Activated naive CD4-positive, alpha-beta T cell treated with anti-CD3 and anti-CD28 coated beads, Interleukin-2, amount 50 U/mL, for 72 hours (primary cell): Measurements from ENCODE around the gene LRP6. TPM values are rescaled to one million over a fixed set of nuclear protein-coding genes. Genes with fewer than 3 reads are reported as not detected.

Experiments used
- ATAC-seq, 2 donors: fragments of 150-1000 bp; cut with Tn5 transposase; 2 replicates each; pipeline ENCODE4 v1.10.0; 2021; ENCODE audit warnings: mild to moderate bottlenecking in 2 of 2, moderate library complexity in 2 of 2
- DNase-seq, 2 donors: peaks; one replicate each; pipeline ENCODE4 v3.0.0; 2021 to 2022; ENCODE audit warnings: low spot score in 2 of 2
- H3K27ac Mint-ChIP-seq, 2 donors: one replicate each; pipeline ENCODE4 v1.8.0; 2022; ENCODE audit warnings: mild to moderate bottlenecking in 2 of 2, mixed read lengths in 2 of 2
- H3K36me3 Mint-ChIP-seq, 2 donors: one replicate each; pipeline ENCODE4 v1.8.0; 2022; ENCODE audit warnings: mixed read lengths in 2 of 2
- H3K9me3 Mint-ChIP-seq, 2 donors: one replicate each; pipeline ENCODE4 v1.8.0; 2022; ENCODE audit warnings: mixed read lengths in 2 of 2
- total RNA-seq, 2 donors: library from RNA; stranded (reverse); gene quantifications; one replicate each; pipeline ENCODE4 v1.2.3, GENCODE V29; 2022

The LRP6 gene
- total RNA-seq, 2 donors from 2014 or later = 4.1 to 5.4 TPM

GRCh38 chr12:12207746-12208145 lies 59.1 kb downstream of the LRP6 start:
- Mint-ChIP-seq H3K9me3 (no peaks in the 10 kb centered on the region), H3K27ac (no peak overlapping the region), H3K36me3 (peaks cover 0 to 6% of the 10 kb centered on the region in 2 donors)
- ATAC-seq (no peak), DNase-seq (no peak)

GRCh38 chr12:12206776-12207388 lies 60.0 kb downstream of the LRP6 start:
- Mint-ChIP-seq H3K27ac (no peak overlapping the region), H3K36me3 (peaks cover 3 to 6% of the 10 kb centered on the region in 2 donors), H3K9me3 (no peaks in the 10 kb centered on the region)
- ATAC-seq (no peak), DNase-seq (no peak)

GRCh38 chr12:12202747-12203146 lies 64.1 kb downstream of the LRP6 start:
- no peak for ATAC-seq
- Mint-ChIP-seq H3K27ac (no peak overlapping the region), H3K9me3 (peaks cover 3 to 8% of the 10 kb centered on the region in 2 donors), H3K36me3 (peaks cover 28% of the 10 kb centered on the region in 2 donors)
- no peak for DNase-seq

DNA sequence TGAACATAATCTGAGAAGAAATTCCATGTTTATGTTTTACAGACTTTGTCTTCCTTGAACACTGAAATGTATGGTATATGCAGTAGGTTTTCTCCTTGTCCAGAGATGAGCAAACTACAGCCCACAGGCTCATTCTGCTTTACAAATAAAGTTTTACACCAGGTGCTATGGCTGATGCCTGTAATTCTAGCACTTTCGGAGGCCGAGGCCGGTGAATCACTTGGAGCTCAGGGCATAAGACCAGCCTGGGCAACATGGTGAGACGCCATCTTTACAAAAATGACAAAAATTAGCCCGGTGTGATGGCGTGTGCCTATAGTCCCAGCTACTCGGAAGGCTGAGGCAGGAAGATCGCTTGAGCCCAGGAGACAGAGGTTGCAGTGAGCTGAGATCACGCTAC lies 64.7 kb downstream of the LRP6 start:
- peaks cover 5 to 10% of the 10 kb centered on the region in 2 donors for H3K9me3 Mint-ChIP-seq
- ATAC-seq (no peak), DNase-seq (no peak)
- H3K36me3 Mint-ChIP-seq = peaks cover 30 to 33% of the 10 kb centered on the region in 2 donors
- no peak overlapping the region for H3K27ac Mint-ChIP-seq

DNA sequence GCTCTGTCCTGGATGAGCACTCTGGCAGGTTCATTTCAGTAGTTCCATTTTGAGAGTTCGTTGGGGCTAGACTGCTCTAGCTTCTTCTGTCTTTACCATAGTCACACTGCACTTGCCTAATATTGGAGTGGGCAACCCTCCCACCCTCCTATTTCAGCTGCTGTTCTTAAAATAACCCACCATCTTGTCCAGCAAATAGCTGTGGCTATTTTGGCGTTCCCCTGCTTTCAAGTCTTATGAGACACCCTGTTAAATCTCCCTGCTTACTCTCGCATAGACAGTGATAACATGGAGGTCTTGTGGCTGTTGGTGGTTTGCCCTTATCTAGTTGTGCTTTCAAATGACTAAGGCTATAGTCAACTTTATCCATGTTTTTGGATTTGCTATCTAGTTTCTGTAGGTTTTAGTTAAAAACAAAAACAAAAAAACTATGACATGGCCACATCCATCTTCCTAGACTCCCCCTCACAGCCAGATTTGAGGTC lies 65.5 kb downstream of the LRP6 start:
- peaks cover 8 to 18% of the 10 kb centered on the region in 2 donors for H3K9me3 Mint-ChIP-seq
- ATAC-seq (peak; percentile 68 to 94), DNase-seq (no peak)
- peaks cover 37 to 39% of the 10 kb centered on the region in 2 donors for H3K36me3 Mint-ChIP-seq
- no peak overlapping the region for H3K27ac Mint-ChIP-seq

- DNase-seq (no peak), ATAC-seq (no peak)
- H3K9me3 Mint-ChIP-seq = peaks cover 8 to 18% of the 10 kb centered on the region in 2 donors
- peaks cover 39 to 43% of the 10 kb centered on the region in 2 donors for H3K36me3 Mint-ChIP-seq
- no peak overlapping the region for H3K27ac Mint-ChIP-seq
Observed at GRCh38 chr12:12200363-12200762, 66.5 kb downstream of the LRP6 start.

- no peak for ATAC-seq
Observed at GRCh38 chr12:12198124-12198523, 68.7 kb downstream of the LRP6 start.

DNA sequence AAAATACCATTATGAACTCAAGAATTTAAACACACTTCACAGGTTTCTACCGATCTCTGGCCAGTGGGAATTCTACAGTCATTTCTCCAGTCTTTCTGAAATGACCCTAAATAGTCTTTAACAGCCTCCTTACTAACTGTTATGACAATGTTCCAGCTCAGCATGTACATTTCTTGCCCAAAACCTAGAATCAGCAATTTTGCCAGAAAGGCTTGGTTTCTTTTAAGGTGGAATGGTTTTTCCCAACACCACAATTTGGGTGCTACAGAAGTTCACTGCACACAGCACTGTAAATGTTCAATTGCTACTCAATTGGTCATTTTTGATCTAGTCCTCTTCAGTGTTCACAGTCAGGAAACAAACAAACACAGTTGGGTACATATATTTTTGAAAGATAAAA lies 69.7 kb downstream of the LRP6 start:
- Mint-ChIP-seq H3K27ac (no peak overlapping the region), H3K9me3 (peaks cover 8 to 18% of the 10 kb centered on the region in 2 donors), H3K36me3 (peaks cover 38 to 39% of the 10 kb centered on the region in 2 donors)
- DNase-seq (no peak), ATAC-seq (no peak)

More at GRCh38 chr12:12198124-12198523, 68.7 kb downstream of the LRP6 start:
- peaks cover 8 to 18% of the 10 kb centered on the region in 2 donors for H3K9me3 Mint-ChIP-seq
- no peak overlapping the region for H3K27ac Mint-ChIP-seq
- H3K36me3 Mint-ChIP-seq = peaks cover 38 to 39% of the 10 kb centered on the region in 2 donors
- no peak for DNase-seq

- Mint-ChIP-seq H3K9me3 (peaks cover 8 to 13% of the 10 kb centered on the region in 2 donors), H3K36me3 (peaks cover 23 to 30% of the 10 kb centered on the region in 2 donors), H3K27ac (no peak overlapping the region)
- DNase-seq (no peak), ATAC-seq (no peak)
Observed at GRCh38 chr12:12195516-12195915, 71.3 kb downstream of the LRP6 start.

- H3K9me3 Mint-ChIP-seq = peaks cover 8 to 13% of the 10 kb centered on the region in 2 donors
- ATAC-seq = no peak
- no peak overlapping the region for H3K27ac Mint-ChIP-seq
- no peak for DNase-seq
- peaks cover 18 to 25% of the 10 kb centered on the region in 2 donors for H3K36me3 Mint-ChIP-seq
Observed at GRCh38 chr12:12195081-12195480, 71.8 kb downstream of the LRP6 start.

GRCh38 chr12:12194206-12194605 lies 72.6 kb downstream of the LRP6 start:
- DNase-seq (no peak), ATAC-seq (no peak)
- peaks cover 8 to 13% of the 10 kb centered on the region in 2 donors for H3K9me3 Mint-ChIP-seq
- H3K36me3 Mint-ChIP-seq = peaks cover 16 to 21% of the 10 kb centered on the region in 2 donors
- H3K27ac Mint-ChIP-seq = no peak overlapping the region

GRCh38 chr12:12191008-12191407 lies 75.8 kb downstream of the LRP6 start:
- ATAC-seq (no peak), DNase-seq (no peak)
- Mint-ChIP-seq H3K36me3 (peaks cover 0 to 7% of the 10 kb centered on the region in 2 donors), H3K27ac (no peak overlapping the region), H3K9me3 (no peaks in the 10 kb centered on the region)

GRCh38 chr12:12190087-12190809 lies 76.6 kb downstream of the LRP6 start:
- peak in 1 of 2 donors; percentile 52 for ATAC-seq
- no peak for DNase-seq
- Mint-ChIP-seq H3K27ac (no peak overlapping the region), H3K36me3 (no peaks in the 10 kb centered on the region), H3K9me3 (no peaks in the 10 kb centered on the region)

DNA sequence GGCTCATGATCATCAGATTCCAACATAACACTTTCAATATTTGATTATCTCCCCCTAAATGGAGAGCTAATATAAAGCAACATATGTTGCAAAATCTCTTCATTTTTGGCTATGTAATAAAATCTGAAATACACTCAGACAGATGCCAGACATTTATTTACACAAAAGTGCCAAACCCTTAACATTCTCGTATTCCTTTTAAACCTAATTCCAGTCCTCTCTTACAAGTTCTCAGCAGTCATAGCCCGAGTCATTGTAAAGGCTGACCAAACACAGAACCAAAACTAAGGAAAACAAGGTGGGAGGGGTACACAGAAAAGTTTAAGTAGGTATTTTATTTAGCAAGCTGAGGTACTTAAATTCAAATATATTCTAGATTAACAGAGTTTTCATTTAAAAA lies 81.4 kb downstream of the LRP6 start:
- H3K27ac Mint-ChIP-seq = no peak overlapping the region
- no peak for DNase-seq
- no peaks in the 10 kb centered on the region for H3K9me3 Mint-ChIP-seq
- no peak for ATAC-seq
- H3K36me3 Mint-ChIP-seq = peaks cover 4 to 7% of the 10 kb centered on the region in 2 donors

DNA sequence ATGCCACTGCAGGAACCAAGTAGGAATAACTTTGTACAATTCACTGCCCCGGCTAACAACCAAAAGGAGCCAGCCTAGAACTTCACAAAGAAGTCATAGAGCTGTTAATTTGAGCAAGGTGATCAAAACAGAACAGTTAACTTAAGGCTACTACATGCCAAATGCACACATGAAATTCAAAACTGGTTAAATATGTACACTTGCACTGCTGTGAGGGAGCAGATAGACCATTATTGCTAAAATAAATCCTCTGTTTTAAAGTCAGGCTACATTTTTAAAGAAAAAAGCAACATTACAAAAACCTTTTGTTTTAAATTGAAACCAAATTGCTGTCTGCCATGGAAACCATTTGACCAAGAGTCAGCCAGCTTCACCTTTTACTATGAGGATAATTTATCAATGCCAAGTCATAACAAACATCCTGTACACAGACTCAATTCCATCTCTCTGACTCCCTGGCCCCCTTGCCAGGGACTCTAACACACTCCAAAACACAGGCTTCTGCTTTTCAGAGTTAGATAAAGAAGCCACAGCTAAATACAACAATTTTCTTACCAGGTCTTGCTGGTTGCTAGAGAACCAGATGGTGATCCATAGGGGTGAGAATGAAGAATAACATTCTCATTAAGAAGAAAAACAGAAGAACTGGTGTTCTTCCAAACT lies 84.0 kb downstream of the LRP6 start:
- Mint-ChIP-seq H3K36me3 (peaks cover 4 to 7% of the 10 kb centered on the region in 2 donors), H3K27ac (no peak overlapping the region), H3K9me3 (no peaks in the 10 kb centered on the region)
- ATAC-seq = no peak
- DNase-seq = no peak

GRCh38 chr12:12181511-12181910 lies 85.3 kb downstream of the LRP6 start:
- Mint-ChIP-seq H3K27ac (no peak overlapping the region), H3K36me3 (peaks cover 4 to 7% of the 10 kb centered on the region in 2 donors), H3K9me3 (no peaks in the 10 kb centered on the region)
- DNase-seq = no peak
- no peak for ATAC-seq

DNA sequence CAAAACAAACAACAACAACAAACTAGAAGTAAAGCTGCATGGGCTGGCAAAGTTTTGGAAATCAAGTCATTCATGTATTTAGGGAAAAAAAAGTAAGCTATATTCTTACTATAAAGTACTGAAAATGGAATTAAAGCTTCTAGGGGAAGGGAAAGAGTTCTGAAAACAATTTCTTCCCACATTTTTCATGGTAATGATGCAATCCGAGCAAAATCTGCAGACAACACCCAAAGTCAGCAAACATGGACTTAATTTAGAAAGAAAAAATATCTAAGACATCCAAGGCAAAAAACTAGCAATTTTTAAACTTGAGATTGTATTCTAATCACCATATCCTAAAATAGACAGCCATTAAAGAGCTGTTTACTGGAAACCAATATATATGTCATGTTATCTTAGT lies 86.3 kb downstream of the LRP6 start:
- ATAC-seq (no peak), DNase-seq (no peak)
- Mint-ChIP-seq H3K36me3 (peaks cover 4 to 7% of the 10 kb centered on the region in 2 donors), H3K9me3 (no peaks in the 10 kb centered on the region), H3K27ac (no peak overlapping the region)
